ENCODE results near the gene USH2A.

The USH2A gene

DNA sequence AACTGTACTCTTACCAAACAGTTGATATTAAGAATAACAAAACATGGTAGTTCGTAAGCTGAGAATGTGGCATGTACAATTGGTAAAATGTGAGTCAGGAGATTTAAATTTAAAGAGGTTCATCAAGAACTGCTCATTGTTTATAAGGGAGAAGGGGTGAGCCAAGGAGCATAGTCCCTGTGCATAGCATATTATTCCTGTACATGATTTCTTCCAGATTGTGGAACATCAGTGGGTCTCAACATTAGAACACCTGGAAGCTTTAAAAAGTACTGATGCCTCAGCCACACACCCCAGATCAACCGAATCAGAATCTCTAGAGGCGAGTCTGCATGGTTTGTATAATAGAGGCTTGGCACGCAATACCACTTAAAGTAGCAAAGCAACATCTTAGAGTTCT lies 800.1 kb downstream of the USH2A start:
- no peak for DNase-seq

DNA sequence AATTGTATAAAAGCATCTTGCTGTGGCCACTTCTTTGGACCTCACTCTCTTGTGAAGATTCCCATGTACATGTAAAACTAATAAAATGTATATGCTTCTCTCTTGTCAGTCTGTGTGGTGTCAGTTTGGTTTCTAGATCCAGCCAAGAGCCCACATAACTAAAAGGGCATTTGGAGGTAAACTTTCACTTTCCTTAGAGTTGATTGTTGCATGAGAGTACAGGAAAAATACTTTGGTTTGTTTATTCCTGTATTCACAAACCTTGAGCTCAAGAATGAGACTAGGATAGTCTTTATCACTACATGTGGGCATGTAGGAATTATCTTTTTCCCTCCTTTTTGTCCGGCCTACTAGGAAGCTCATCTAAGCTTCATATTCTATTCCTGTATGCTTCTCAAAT lies 805.3 kb downstream of the USH2A start:
- DNase-seq: no peak

DNA sequence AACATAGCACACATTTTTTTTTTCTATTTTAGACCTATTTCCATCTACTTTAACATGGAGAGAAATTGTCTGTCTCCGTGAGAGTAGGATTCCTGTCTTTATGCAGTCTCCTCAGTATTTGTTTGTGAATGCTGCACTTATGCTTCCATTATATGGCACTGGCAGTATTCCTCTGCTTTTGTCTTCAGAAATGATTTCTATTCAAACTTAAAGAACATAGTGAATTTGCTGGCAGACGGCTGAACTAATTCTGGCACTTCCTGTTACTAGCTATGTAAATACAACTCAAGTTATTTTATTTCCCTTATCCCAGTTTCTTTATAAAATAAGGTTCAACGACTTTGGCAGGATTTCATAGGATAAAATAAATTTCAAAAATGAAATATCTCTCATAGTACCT lies 810.9 kb downstream of the USH2A start:
- no peak for DNase-seq

DNA sequence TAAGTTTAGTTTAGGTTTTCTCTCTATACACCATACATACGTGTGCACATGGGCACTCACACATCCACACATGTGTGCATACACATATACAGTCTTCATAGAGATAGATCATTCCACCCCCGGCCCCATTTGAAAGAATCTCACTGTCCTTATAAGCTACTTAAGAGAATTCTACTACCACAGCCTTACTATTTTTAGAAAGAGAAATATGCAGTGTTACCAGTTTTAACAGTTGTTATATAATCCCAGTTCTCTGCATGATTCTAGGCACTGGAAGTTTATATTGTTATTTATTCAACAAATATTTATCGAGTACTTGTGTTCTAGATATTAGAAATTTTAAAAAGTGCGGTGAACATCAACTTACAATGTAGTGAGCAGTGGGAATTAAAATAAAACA lies 814.6 kb downstream of the USH2A start:
- DNase-seq: no peak

DNA sequence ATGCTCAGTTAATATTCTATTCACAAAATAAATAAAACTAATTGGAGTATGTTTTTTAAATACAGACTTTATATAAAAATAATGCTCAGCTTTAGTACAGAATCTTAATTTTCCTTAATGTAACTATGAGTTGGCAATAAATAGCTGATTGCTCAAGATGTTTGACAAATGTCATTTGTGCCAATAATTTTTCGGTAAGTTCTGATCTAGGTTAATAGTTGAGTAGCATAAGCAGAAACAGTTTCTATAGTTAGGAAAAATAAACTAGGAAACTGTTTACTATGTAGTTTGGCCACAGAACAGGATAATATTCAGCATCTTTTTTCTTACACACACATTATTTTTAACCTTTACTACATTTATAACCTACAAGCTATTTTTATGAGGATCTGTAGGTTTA lies 815.8 kb downstream of the USH2A start:
- DNase-seq: no peak

- DNase-seq: no peak
Measured at GRCh38 chr1:215606564-215607168, 816.6 kb downstream of the USH2A start.

GRCh38 chr1:215606036-215606435 lies 817.2 kb downstream of the USH2A start:
- DNase-seq: no peak

- no peak for DNase-seq
Measured at GRCh38 chr1:215605011-215605621, 818.1 kb downstream of the USH2A start.

DNA sequence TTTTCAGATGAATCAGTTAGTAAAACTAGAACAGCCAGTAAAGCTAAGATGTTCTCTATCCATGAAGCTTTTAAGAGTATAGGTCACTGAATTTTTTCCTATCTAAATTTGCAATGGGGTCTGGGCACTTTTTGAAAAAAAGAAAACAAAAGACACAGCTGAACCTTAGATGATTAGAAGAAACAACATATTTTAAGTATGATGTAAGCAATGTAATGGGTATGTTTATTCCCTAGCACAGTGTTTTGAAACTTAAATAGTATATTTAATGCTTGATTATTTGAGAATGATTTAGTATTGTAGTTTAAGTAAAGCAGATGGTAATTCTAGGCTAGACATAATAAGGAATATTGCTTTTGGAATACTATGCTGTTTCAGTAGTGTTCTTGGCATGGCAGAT lies 819.9 kb downstream of the USH2A start:
- no peak for DNase-seq

DNA sequence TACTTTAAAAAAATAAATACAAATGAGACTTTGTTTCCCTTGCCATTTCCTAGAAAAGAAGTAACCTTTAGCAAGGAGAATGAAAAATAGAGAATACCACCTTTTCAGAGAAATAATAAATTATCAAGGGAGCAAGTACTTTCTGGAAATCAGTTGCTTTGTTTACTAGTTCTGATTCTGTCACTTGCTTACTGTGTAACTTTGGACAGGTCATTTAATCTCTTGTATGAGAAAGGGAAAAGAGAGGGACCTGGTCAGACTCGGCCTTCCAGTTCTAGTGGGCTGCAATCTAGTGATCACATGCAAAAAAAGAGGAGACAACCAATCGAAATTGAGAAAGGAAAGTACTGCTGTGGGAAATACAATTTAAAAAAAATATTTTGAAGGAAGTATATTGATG lies 822.0 kb downstream of the USH2A start:
- no peak for DNase-seq

- DNase-seq: no peak
Measured at GRCh38 chr1:215600867-215601266, 822.4 kb downstream of the USH2A start.

DNA sequence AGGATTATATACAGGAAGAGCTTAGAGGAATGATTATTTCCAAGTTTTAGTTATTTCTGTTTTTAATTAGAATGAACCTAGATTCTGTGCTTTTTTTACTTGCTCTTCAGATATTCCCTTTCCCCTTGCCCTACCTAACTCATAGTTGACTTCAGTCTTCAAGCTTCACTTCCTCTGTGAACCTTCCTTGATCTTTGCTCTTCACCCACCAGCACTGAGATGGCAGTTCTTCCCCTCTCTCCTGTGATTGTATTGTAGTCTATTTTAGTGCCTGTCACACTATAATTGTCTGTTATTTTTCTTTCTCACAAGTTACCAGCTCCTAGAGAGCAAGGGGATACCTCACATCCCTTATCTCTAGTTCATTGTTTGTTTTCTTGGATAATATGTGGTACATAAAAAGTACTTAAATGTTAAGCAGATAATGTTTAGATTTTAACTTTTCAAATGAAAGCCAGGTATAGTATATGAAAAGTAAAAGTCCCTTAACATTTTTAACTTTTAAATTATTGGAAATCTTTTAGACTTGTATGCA lies 822.9 kb downstream of the USH2A start:
- no peak for DNase-seq

GRCh38 chr1:215599418-215600074 lies 823.7 kb downstream of the USH2A start:
- DNase-seq: no peak

GRCh38 chr1:215597961-215598360 lies 825.3 kb downstream of the USH2A start:
- no peak for DNase-seq

DNA sequence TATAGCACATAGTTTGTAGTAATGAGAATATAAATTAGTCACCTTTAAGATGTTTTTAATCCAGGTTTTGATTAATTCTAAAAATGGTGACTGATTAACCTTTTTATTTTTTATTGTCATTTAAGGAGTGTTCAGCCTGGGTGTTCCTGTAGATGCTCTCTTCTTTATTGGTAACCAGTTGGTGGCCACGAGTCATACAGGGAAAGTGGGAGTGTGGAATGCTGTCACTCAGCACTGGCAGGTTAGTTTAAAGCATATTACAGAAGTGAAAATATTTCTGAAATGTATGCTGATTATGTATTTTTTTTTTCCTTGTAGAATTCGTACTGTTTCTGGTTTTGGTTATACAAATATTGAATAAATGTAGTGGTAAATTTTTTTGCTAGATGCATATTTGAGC lies 828.0 kb downstream of the USH2A start:
- DNase-seq: no peak

GRCh38 chr1:215594640-215595039 lies 828.6 kb downstream of the USH2A start:
- no peak for DNase-seq

DNA sequence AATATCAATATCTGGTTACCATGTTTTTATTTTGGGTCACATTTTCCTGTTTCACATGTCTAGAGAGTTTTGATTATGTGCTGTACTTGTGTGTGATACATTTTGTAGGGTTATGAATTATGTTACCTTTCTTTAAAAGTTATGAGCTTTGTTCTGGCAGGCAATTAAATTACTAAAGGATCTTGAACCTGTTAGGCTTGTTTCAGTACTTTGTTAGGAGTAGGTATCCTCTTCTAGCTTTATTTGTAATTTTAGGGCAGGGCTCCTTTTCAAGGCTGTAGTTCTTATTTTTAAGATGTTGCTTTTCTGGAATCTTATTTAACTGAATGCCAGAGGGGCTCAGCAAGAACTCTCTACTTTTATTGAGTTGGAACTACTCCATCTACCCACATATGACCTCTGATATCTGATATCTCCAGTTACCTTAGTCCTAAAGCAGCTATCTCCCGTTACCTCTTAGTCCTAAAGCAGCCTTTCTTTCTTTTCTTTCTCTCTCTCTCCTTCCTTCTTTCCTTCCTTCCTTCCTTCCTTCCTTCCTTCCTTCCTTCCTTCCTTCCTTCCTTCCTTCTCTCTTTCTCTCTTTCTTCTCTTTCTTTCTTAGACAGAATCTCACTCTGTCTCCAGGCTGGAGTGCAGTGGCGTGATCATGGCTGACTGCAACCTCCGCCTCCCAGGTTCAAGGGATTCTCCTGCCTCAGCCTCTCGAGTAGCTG lies 832.3 kb downstream of the USH2A start:
- DNase-seq: no peak

- no peak for DNase-seq
Measured at GRCh38 chr1:215589650-215590435, 833.4 kb downstream of the USH2A start.

DNA sequence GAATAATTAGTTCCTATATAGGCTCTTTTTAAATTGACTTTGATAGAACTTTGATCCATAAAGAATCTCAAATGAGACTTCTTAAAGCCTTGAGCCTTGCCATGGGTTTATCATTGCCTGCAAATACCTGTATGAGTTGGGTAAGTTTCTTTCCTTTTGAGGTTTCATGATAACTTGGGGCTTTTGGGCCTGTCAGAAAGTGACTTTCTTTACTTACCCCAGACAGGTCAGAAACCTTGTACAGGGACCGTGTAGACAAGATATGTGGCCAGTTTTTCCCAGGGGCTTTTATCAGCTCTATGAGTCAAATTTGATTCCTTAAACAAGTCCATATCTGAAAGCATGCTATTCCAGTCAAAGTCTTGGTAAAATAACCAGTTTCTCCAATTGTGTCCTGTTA lies 838.9 kb downstream of the USH2A start:
- no peak for DNase-seq

GRCh38 chr1:215583185-215583749 lies 840.0 kb downstream of the USH2A start:
- DNase-seq: no peak

DNA sequence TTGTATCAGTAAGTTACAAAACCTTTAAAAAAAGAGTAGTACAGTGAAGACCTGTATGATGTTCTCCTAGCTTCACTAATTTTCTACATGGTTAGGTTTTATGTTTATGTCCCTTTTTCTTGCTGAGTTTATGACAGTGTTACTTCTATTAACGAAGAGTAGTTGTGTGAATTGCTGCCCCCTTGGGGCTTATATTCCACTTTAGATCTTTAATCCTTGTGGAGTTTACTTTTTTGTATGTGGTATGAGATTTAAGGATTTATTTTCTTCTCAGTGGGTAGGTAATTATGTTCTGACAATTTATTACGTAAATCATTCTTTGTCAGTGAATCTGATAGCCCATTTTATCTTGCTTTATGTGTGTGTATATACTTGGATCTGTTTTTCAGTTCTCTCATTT lies 841.4 kb downstream of the USH2A start:
- DNase-seq: no peak

Data from NCI-H1417 treated with DMSO at 0.1 percent for 48 hours (cell line).